ENCODE results near the gene UBE2F. TPM values are rescaled to one million over a fixed set of nuclear protein-coding genes. Genes with fewer than 3 reads are reported as not detected.

Gene UBE2F
- total and polyA plus RNA-seq, 2 of the 13 experiments (the other 11 are each of a cell fraction or from before 2014, with no cell fraction given), result 35.4 to 73.1 TPM

DNA sequence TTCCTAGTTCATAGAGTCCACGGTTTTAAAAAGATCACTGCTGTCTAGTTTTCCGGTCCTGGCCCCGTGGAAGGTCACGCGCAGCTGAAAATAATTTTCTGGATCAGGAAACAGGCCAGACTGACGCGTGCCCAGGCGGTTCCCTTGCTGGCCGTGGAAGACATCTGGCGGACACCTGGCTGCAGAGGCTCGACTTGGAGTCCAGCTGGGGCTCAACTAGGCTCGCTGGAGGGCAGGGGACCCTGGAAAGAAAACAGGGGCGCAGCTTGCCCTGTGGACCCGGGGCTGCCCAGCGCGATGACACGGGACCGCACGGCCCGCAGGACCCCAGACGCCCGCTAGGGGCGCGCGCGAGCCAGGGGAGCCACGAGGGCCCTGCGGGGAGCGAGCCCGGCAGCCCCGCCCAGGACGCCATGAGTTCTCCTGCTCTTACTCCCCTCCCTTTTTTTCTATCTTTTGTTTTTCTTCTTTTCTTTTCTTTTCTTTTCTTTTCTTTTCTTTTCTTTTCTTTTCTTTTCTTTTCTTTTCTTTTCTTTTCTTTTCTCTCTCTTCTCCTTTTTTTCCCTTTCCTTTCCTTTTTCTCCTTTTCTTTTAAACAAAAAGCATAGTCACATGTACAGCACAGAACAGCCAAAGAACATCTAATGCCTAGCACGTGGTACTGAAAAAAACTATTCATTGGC, 43.2 kb upstream of the UBE2F start (continued):
- TF ChIP-seq, protein P1, sequence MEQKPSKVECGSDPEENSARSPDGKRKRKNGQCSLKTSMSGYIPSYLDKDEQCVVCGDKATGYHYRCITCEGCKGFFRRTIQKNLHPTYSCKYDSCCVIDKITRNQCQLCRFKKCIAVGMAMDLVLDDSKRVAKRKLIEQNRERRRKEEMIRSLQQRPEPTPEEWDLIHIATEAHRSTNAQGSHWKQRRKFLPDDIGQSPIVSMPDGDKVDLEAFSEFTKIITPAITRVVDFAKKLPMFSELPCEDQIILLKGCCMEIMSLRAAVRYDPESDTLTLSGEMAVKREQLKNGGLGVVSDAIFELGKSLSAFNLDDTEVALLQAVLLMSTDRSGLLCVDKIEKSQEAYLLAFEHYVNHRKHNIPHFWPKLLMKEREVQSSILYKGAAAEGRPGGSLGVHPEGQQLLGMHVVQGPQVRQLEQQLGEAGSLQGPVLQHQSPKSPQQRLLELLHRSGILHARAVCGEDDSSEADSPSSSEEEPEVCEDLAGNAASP (CRISPR knock-in tag; IDR thresholded peaks at IDR 0.05; ENCODE audit: borderline replicate concordance), result no peak
- TF ChIP-seq SP2 (CRISPR knock-in tag; IDR thresholded peaks at IDR 0.05) (no peak), NFE2 (CRISPR knock-in tag; IDR thresholded peaks at IDR 0.05) (no peak), ZNF333 (CRISPR knock-in tag; IDR thresholded peaks at IDR 0.05; ENCODE audit: borderline replicate concordance) (0 out of 2 replicates have a peak, but pooled peaks have one; percentile 31), HMG20A (CRISPR knock-in tag; IDR thresholded peaks at IDR 0.05; ENCODE audit: borderline replicate concordance) (no peak), SYNCRIP (IDR thresholded peaks at IDR 0.05; ENCODE audit: insufficient read depth, low read depth, low read length) (no peak), ZNF430 (CRISPR knock-in tag; IDR thresholded peaks at IDR 0.05) (0 out of 2 replicates have a peak, but pooled peaks have one; percentile 40), EP300 (IDR thresholded peaks at IDR 0.05; ENCODE audit: low read depth in 2 of 2, low read length in 2 of 2) (no peak), EP300 (CRISPR knock-in tag; IDR thresholded peaks at IDR 0.05; ENCODE audit: borderline replicate concordance) (no peak), SNRNP70 (IDR thresholded peaks at IDR 0.05; ENCODE audit: low read depth, low read length) (no peak), HIVEP1 (CRISPR knock-in tag; IDR thresholded peaks at IDR 0.05) (no peak), HDAC2 (CRISPR knock-in tag; IDR thresholded peaks at IDR 0.05) (no peak), TCF7L2 (IDR thresholded peaks at IDR 0.05; ENCODE audit: low read depth, low read length) (no peak), CHCHD3 (CRISPR knock-in tag; IDR thresholded peaks at IDR 0.05) (no peak), ZFP1 (CRISPR knock-in tag; IDR thresholded peaks at IDR 0.05) (no peak), REL (CRISPR knock-in tag; conservative IDR thresholded peaks at IDR 0.05) (no peak), MIER3 (CRISPR knock-in tag; IDR thresholded peaks at IDR 0.05; ENCODE audit: borderline replicate concordance) (no peak), HNRNPL (IDR thresholded peaks at IDR 0.05; ENCODE audit: low read depth, low read length) (0 out of 2 replicates have a peak, but pooled peaks have one; percentile 19), ZNF501 (CRISPR knock-in tag; IDR thresholded peaks at IDR 0.05) (peak; percentile 54; the same call in 1 of the 2 replicates), SNAI1 (CRISPR knock-in tag; IDR thresholded peaks at IDR 0.05; ENCODE audit: borderline replicate concordance) (no peak), ZNF329 (CRISPR knock-in tag; IDR thresholded peaks at IDR 0.05; ENCODE audit: low read depth) (no peak)
- TF ChIP-seq, protein P2, sequence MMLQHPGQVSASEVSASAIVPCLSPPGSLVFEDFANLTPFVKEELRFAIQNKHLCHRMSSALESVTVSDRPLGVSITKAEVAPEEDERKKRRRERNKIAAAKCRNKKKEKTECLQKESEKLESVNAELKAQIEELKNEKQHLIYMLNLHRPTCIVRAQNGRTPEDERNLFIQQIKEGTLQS (CRISPR knock-in tag; IDR thresholded peaks at IDR 0.05), result no peak
- TF ChIP-seq, protein P3, sequence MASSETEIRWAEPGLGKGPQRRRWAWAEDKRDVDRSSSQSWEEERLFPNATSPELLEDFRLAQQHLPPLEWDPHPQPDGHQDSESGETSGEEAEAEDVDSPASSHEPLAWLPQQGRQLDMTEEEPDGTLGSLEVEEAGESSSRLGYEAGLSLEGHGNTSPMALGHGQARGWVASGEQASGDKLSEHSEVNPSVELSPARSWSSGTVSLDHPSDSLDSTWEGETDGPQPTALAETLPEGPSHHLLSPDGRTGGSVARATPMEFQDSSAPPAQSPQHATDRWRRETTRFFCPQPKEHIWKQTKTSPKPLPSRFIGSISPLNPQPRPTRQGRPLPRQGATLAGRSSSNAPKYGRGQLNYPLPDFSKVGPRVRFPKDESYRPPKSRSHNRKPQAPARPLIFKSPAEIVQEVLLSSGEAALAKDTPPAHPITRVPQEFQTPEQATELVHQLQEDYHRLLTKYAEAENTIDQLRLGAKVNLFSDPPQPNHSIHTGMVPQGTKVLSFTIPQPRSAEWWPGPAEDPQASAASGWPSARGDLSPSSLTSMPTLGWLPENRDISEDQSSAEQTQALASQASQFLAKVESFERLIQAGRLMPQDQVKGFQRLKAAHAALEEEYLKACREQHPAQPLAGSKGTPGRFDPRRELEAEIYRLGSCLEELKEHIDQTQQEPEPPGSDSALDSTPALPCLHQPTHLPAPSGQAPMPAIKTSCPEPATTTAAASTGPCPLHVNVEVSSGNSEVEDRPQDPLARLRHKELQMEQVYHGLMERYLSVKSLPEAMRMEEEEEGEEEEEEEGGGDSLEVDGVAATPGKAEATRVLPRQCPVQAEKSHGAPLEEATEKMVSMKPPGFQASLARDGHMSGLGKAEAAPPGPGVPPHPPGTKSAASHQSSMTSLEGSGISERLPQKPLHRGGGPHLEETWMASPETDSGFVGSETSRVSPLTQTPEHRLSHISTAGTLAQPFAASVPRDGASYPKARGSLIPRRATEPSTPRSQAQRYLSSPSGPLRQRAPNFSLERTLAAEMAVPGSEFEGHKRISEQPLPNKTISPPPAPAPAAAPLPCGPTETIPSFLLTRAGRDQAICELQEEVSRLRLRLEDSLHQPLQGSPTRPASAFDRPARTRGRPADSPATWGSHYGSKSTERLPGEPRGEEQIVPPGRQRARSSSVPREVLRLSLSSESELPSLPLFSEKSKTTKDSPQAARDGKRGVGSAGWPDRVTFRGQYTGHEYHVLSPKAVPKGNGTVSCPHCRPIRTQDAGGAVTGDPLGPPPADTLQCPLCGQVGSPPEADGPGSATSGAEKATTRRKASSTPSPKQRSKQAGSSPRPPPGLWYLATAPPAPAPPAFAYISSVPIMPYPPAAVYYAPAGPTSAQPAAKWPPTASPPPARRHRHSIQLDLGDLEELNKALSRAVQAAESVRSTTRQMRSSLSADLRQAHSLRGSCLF (CRISPR knock-in tag; IDR thresholded peaks at IDR 0.05; ENCODE audit: borderline replicate concordance), result no peak
